Psoas muscle (tissue), 8 donors: Measurements from ENCODE around the gene SLC26A8. TPM values are rescaled to one million over a fixed set of nuclear protein-coding genes. Genes with fewer than 3 reads are reported as not detected.
"Not testable (repeated sequence)": the region's sequence is repeated elsewhere in the genome, so short reads cannot be mapped to it uniquely, and the experiment has no call there.

Experiments used
- ATAC-seq, 4 donors: fragments of 200-7000 bp; cut with Tn5 transposase; one replicate each; pipeline ENCODE4 v1.9.1; 2020; ENCODE audit warnings: moderate library complexity in 3 of 4, mild to moderate bottlenecking in 2 of 4
- DNase-seq, 2 donors: peaks; one replicate each; pipeline ENCODE4 v3.0.0-alpha.2; 2020
- H3K27ac ChIP-seq: fragments of 200-600 bp; one replicate; pipeline ENCODE4 v1.8.0; 2022
- H3K27me3 ChIP-seq, 3 donors: fragments of 200-600 bp in 1 of 3; one replicate each; pipeline versions ENCODE4 v1.6.1 to v1.8.0; 2013 to 2022; ENCODE audit warnings: low read length in 2 of 3, mild to moderate bottlenecking in 2 of 3, moderate library complexity in 1 of 3; ENCODE audit not compliant: insufficient read depth in 3 of 3
- H3K36me3 ChIP-seq, 2 donors: fragments of 200-600 bp in 1 of 2; one replicate each; pipeline versions ENCODE4 v1.6.1 to v1.8.0; 2013 to 2022; ENCODE audit warnings: low read depth in 1 of 2, mild to moderate bottlenecking in 1 of 2, moderate library complexity in 1 of 2; ENCODE audit not compliant: insufficient read depth in 1 of 2
- H3K4me1 ChIP-seq: fragments of 200-600 bp; one replicate; pipeline ENCODE4 v1.8.0; 2022
- H3K4me3 ChIP-seq: fragments of 200-600 bp; one replicate; pipeline ENCODE4 v1.8.0; 2022; ENCODE audit warnings: mild to moderate bottlenecking
- H3K9me3 ChIP-seq: fragments of 200-600 bp; one replicate; pipeline ENCODE4 v1.8.0; 2022
- CTCF ChIP-seq: fragments of 200-600 bp; IDR thresholded peaks from one replicate; pipeline ENCODE4 v1.8.0; 2022; ENCODE audit warnings: antibody characterized with exemption
- WGBS, 3 donors: extraction: QIAGEN DNeasy Blood & Tissue Kit; methylation state at CpG; one replicate each; pipeline versions ENCODE4 v1.1.6 to v1.1.7; 2013; 5-methylcytosine and 5-hydroxymethylcytosine counted together
- intact Hi-C, 2 donors: fragments of 100-400 bp; cut with DNase I; formaldehyde crosslinking; loops; one replicate each; pipeline versions ENCODE4 v1.11.0 to v1.14.2; 2022
- polyA plus RNA-seq, 3 donors: library from polyadenylated mRNA; stranded (reverse); fragments of 200-250 nt; gene quantifications; one replicate each; pipeline ENCODE4 v1.2.3, GENCODE V29; 2013
- total RNA-seq, 4 donors: library from RNA; stranded (reverse); fragmentation: NEBNext Ultra II Directional in 2 of 4; extraction: Animal tissue kit (Norgen Biotek cat#: 25700) in 2 of 4; gene quantifications; one replicate each; pipeline versions ENCODE4 v1.2.1 to v1.2.4, GENCODE V29; 2021 to 2023
- donor health status: healthy with polysubstance abuse.
- donor health status: DM: no; HTN: no; CAD: no; lungs with moderate emphysema.
- donor health status: Bipolar disorder and iron deficiency.
- donor health status: healthy.
- donor health status: DM: yes; HTN: yes; CAD: no.
- donor health status: DM: no; HTN: no; CAD: no.
- donor health status: DM: no; HTN: no; CAD: no.
- donor health status: DM: yes; HTN: yes; CAD: no.

The SLC26A8 gene
- total and polyA plus RNA-seq, 7 donors = 0.04 to 0.15 TPM; not detected in 5

DNA sequence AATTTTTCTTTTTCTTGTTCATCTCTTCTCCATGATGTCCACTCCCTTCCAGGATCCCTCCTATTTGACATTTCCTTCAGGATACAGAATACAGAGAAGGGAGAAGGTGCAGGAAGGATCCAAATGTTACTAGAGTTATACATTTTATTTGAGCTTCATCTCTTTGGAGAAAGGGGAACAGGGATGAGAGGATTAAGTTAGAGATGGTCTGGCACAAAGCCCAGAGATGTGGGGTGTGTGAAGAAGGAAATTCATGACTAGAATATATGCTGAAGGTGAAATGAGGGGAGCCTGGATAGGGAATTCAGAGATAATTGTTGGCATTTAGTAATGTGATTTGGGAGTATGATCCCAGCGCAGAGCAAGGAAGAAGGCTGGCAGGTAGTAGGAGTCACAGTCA is 81.1 kb downstream of the SLC26A8 start:
- intact Hi-C loops = no loop called here

DNA sequence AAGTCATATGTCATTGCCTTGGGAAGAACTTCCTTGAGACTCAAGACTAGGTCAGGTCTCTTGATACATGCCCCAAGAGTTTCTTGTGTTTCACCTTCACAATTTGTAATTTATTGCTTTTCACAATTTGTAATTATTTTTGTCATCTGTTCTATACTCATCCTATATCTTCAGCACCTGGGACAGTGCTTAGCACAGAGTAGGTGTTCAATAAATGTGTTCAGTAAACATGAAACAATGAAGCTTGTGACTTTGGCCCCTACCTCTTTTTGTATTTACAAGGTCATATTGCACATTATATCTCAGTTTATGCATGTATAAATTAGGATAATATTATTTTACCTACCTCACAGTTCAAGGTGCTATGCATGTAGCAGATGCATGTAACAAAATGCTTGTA is 82.1 kb downstream of the SLC26A8 start:
- intact Hi-C loops = no loop called here
- Histone ChIP-seq H3K4me1 (no peaks in the 10 kb centered on the region), H3K27ac (no peak overlapping the region), H3K36me3 (no peaks in the 10 kb centered on the region), H3K4me3 (no peak overlapping the region), H3K27me3 (no peaks in the 10 kb centered on the region), H3K9me3 (no peaks in the 10 kb centered on the region)
- TF ChIP-seq CTCF = no peak
- DNase-seq (no peak), ATAC-seq (no peak)

More for the DNA sequence above, 81.1 kb downstream of the SLC26A8 start:
- Histone ChIP-seq H3K36me3 (no peaks in the 10 kb centered on the region), H3K4me3 (no peak overlapping the region), H3K4me1 (no peaks in the 10 kb centered on the region), H3K27ac (no peak overlapping the region), H3K9me3 (no peaks in the 10 kb centered on the region), H3K27me3 (no peaks in the 10 kb centered on the region)
- ATAC-seq (no peak), DNase-seq (no peak)
- WGBS, 3 donors = 63 to 80% (median 79%) methylated on average over 1 of the region's 1 CpG
- no peak for TF ChIP-seq CTCF

DNA sequence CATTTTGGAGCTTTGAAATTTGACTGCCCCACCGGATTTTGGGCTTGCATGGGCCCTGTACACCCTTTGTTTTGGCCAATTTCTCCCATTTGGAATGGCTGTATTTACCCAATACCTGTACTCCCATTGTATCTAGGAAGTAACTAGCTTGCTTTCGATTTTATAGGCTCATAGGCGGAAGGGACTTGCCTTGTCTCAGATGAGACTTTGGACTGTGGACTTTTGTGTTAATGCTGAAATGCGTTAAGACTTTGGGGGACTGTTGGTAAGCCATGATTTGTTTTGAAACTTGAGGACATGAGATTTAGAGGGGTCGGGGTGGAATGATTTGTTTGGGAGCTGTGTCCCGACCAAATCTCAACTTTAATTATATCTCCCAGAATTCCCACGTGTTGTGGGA is 83.3 kb downstream of the SLC26A8 start:
- H3K4me3 ChIP-seq, H3K27me3 ChIP-seq, ATAC-seq, intact Hi-C loops, H3K27ac ChIP-seq, H3K4me1 ChIP-seq, H3K36me3 ChIP-seq, DNase-seq, H3K9me3 ChIP-seq: not testable (repeated sequence)
- WGBS, 3 donors = 79 to 84% (median 82%) methylated on average over 7 of the region's 7 CpGs

DNA sequence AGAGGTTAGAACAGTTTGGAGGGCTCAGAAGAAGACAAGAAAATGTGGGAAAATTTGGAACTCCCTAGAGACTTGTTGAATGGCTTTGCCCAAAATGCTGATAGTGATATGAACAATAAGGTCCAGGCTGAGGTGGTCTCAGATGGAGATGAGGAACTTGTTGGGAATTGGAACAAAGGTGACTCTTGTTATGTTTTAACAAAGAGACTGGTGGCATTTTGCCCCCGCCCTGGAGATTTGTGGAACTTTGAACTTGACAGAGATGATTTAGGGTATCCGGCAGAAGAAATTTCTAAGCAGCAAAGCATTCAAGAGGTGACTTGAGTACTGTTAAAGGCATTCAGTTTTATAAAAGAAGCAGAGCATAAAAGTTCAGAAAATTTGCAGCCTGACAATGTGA is 84.4 kb downstream of the SLC26A8 start:
- H3K27me3 ChIP-seq, intact Hi-C loops, H3K36me3 ChIP-seq, H3K4me1 ChIP-seq, H3K4me3 ChIP-seq, H3K27ac ChIP-seq, DNase-seq, ATAC-seq, H3K9me3 ChIP-seq: not testable (repeated sequence)
- 87 to 94% (median 93%) methylated on average over 2 of the region's 2 CpGs for WGBS, 3 donors

DNA sequence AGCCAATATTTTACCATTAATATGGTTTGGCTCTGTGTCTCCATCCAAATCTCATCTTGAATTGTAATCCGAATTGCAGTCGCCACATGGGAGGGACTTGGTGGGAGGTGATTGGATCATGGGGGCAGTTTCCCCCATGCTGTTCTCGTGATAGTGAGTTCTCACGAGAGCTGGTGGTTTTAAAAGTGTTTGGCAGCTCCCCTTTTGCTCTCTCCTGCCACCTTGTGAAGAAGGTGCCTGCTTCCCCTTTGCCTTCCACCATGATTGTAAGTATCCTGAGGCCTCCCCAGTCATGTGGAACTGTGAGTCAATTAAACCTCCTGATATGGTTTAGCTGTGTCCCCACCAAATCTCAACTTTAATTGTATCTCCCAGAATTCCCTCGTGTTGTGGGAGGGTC is 85.2 kb downstream of the SLC26A8 start:
- H3K4me1 ChIP-seq, ATAC-seq, H3K36me3 ChIP-seq, H3K4me3 ChIP-seq, DNase-seq, H3K9me3 ChIP-seq, H3K27me3 ChIP-seq, intact Hi-C loops, H3K27ac ChIP-seq: not testable (repeated sequence)
- WGBS, 3 donors = 77 to 81% (median 81%) methylated on average over 5 of the region's 5 CpGs

- Histone ChIP-seq H3K27ac (no peak overlapping the region), H3K27me3 (no peaks in the 10 kb centered on the region), H3K9me3 (no peaks in the 10 kb centered on the region), H3K4me1 (no peaks in the 10 kb centered on the region), H3K4me3 (no peak overlapping the region), H3K36me3 (no peaks in the 10 kb centered on the region)
- ATAC-seq (no peak), DNase-seq (no peak)
- intact Hi-C loops = no loop called here
- 86 to 90% (median 90%) methylated on average over 1 of the region's 1 CpG for WGBS, 3 donors
- no peak for TF ChIP-seq CTCF
These were observed 87.6 kb downstream of the SLC26A8 start for GRCh38 chr6:35936681-35937359.
